Measurements from ENCODE around the gene RBM47.

GRCh38 chr4:40623707-40624106, 6.0 kb downstream of the RBM47 start:
- TF ChIP-seq CTCF (conservative IDR thresholded peaks at IDR 0.05), result no peak
- TF ChIP-seq EZH2 (IDR thresholded peaks at IDR 0.05; ENCODE audit: low read depth), result no peak
